ENCODE data around the gene VPS13D. TPM values are rescaled to one million over a fixed set of nuclear protein-coding genes. Genes with fewer than 3 reads are reported as not detected.

The VPS13D gene
- total and polyA plus RNA-seq, 10 of the 15 experiments (the other 5 are each of a cell fraction or from before 2014, with no cell fraction given): 1.4 to 16.9 (median 8.5) TPM

- no peak for FAIRE-seq
- TF ChIP-seq SIN3A (IDR thresholded peaks at IDR 0.05; ENCODE audit: low read depth, low read length) (no peak), STAT1 (conservative IDR thresholded peaks at IDR 0.05) (no peak), PKNOX1 (IDR thresholded peaks at IDR 0.05) (no peak), ATF2 (IDR thresholded peaks at IDR 0.05; ENCODE audit: low read length) (no peak), KDM1A (IDR thresholded peaks at IDR 0.05; ENCODE audit: borderline replicate concordance) (no peak), ZNF384 (IDR thresholded peaks at IDR 0.05; ENCODE audit: borderline replicate concordance, low read depth, low read length) (no peak), MTA3 (IDR thresholded peaks at IDR 0.05; ENCODE audit: borderline replicate concordance, low read length) (no peak), PRDM15 (CRISPR knock-in tag; IDR thresholded peaks at IDR 0.05) (no peak), BCLAF1 (IDR thresholded peaks at IDR 0.05) (no peak), TARDBP (IDR thresholded peaks at IDR 0.05; ENCODE audit: borderline replicate concordance) (no peak), HCFC1 (IDR thresholded peaks at IDR 0.05; ENCODE audit: low read length) (no peak), CHD2 (IDR thresholded peaks at IDR 0.05; ENCODE audit: borderline replicate concordance, low read depth, low read length) (no peak), SMAD5 (IDR thresholded peaks at IDR 0.05; ENCODE audit: low read depth) (no peak), ZNF274 (IDR thresholded peaks at IDR 0.05; ENCODE audit: insufficient read depth, insufficient read length) (no peak), SIX5 (IDR thresholded peaks at IDR 0.05; ENCODE audit: low read depth, low read length, severe bottlenecking) (no peak), BRCA1 (IDR thresholded peaks at IDR 0.05; ENCODE audit: low read depth, low read length) (no peak), GABPA (IDR thresholded peaks at IDR 0.05; ENCODE audit: low read depth) (no peak)
These were observed 14.8 kb downstream of the VPS13D start for GRCh38 chr1:12244585-12244984.

More at GRCh38 chr1:12244585-12244984, 14.8 kb downstream of the VPS13D start:
- Histone ChIP-seq H3K79me2 (ENCODE audit: control insufficient read depth, insufficient read depth, low read length) (no peaks in the 10 kb centered on the region), H4K20me1 (ENCODE audit: control insufficient read depth, insufficient read depth) (no peaks in the 10 kb centered on the region), H3K9me3 (replicated peaks; ENCODE audit: control insufficient read depth, insufficient read depth, low read length) (no peaks in the 10 kb centered on the region), H3K27me3 (replicated peaks in 1 of 2; ENCODE audit: control insufficient read depth in 2 of 2, insufficient read depth in 2 of 2, low read length in 1 of 2) (no peaks in the 10 kb centered on the region), H2AFZ (ENCODE audit: control insufficient read depth, low read depth, low read length) (no peak overlapping the region), H3K4me3 (no peak overlapping the region), H3K4me2 (ENCODE audit: control insufficient read depth, insufficient read depth) (no peak overlapping the region), H3K9ac (ENCODE audit: control insufficient read depth, insufficient read depth, low read length) (no peak overlapping the region), H3K36me3 (ENCODE audit: control insufficient read depth in 2 of 2, insufficient read depth in 2 of 2, low read length in 1 of 2) (peaks cover 3 to 14% of the 10 kb centered on the region in 2 experiments), H3K27ac (ENCODE audit: control insufficient read depth, insufficient read depth) (no peak overlapping the region), H3K4me1 (ENCODE audit: control insufficient read depth, insufficient read depth, low read length) (no peaks in the 10 kb centered on the region)
- POLR2A ChIA-PET: no interaction called here
- RAD21 ChIA-PET (ENCODE audit: unreplicated experiment): interaction anchor here (1.0 to 1.3 kb wide), 2 partner anchors 119 to 120 kb away, joined by 3 read pairs; no protein-coding TSS in a partner anchor
- in situ Hi-C loops (cut with MboI) (no loop called here), intact Hi-C loops (cut with micrococcal nuclease; ENCODE audit: unreplicated experiment) (no loop called here)
- CTCF ChIA-PET: interaction anchor here (0.8 to 2.7 kb wide), 5 partner anchors 10 to 243 kb away, joined by 3 to 28 read pairs (median 7); partner anchors contain the start of gene VPS13D
- ATAC-seq (no peak), DNase-seq (ENCODE audit: low read depth, low spot score) (no peak)
- no TSS peak for BruUV-seq (replicated peaks)
- WGBS (ENCODE audit: insufficient coverage, insufficient replicate concordance, low lambda C conversion rate, missing lambda C conversion rate): 100% methylated on average over 5 of the region's 5 CpGs
- SMC1A ChIA-PET (ENCODE audit: uncharacterized antibody, unreplicated experiment): interaction anchor here (0.7 to 3.2 kb wide), 6 partner anchors 10 to 125 kb away, joined by 3 to 17 read pairs (median 3); no protein-coding TSS in a partner anchor
